Mesenchymal stem cell (in vitro differentiated cells and primary cell): ENCODE data around the gene WWOX.

Experiments used
- DNase-seq: peaks from one replicate; pipeline ENCODE4 v3.0.0-alpha.2; 2013
- H2AFZ ChIP-seq: one replicate; pipeline ENCODE4 v1.6.1; 2013; ENCODE audit warnings: low read depth, mild to moderate bottlenecking, control low read depth, inconsistent platforms, low read length, moderate library complexity
- H2AK5ac ChIP-seq: 2 replicates; pipeline ENCODE4 v1.6.1; 2013; ENCODE audit warnings: low read length, moderate library complexity, mild to moderate bottlenecking, inconsistent platforms; ENCODE audit not compliant: severe bottlenecking
- H2BK120ac ChIP-seq: one replicate; pipeline ENCODE4 v1.6.1; 2013; ENCODE audit warnings: low read depth, mild to moderate bottlenecking, inconsistent platforms, low read length, moderate library complexity
- H2BK12ac ChIP-seq, 2 experiments: one replicate each; pipeline ENCODE4 v1.6.1; 2013; ENCODE audit warnings: inconsistent platforms in 2 of 2, low read length in 2 of 2, mild to moderate bottlenecking in 2 of 2, moderate library complexity in 2 of 2, control low read depth in 1 of 2
- H2BK15ac ChIP-seq: one replicate; pipeline ENCODE4 v1.6.1; 2013; ENCODE audit warnings: mild to moderate bottlenecking, low read depth, inconsistent platforms; ENCODE audit not compliant: poor library complexity, severe bottlenecking
- H2BK5ac ChIP-seq: 2 replicates; pipeline ENCODE4 v1.6.1; 2013; ENCODE audit warnings: low read depth, mild to moderate bottlenecking, low read length, control low read depth, inconsistent platforms; ENCODE audit not compliant: poor library complexity, severe bottlenecking
- H3K14ac ChIP-seq, 2 experiments: one replicate each; pipeline ENCODE4 v1.6.1; 2013; ENCODE audit warnings: inconsistent platforms in 2 of 2, low read length in 2 of 2, control low read depth in 1 of 2, mild to moderate bottlenecking in 1 of 2, moderate library complexity in 1 of 2
- H3K18ac ChIP-seq, 2 experiments: one replicate each; pipeline ENCODE4 v1.6.1; 2013; ENCODE audit warnings: inconsistent platforms in 2 of 2, low read length in 2 of 2, control low read depth in 1 of 2, low read depth in 1 of 2, mild to moderate bottlenecking in 1 of 2
- H3K23ac ChIP-seq, 2 experiments: one replicate each; pipeline ENCODE4 v1.6.1; 2013; ENCODE audit warnings: inconsistent platforms in 2 of 2, low read length in 2 of 2, mild to moderate bottlenecking in 2 of 2, moderate library complexity in 2 of 2, control low read depth in 1 of 2
- H3K27ac ChIP-seq: 2 replicates; pipeline ENCODE4 v1.5.1; 2013; ENCODE audit warnings: mild to moderate bottlenecking, moderate library complexity, low read length, control low read depth, inconsistent platforms; ENCODE audit not compliant: poor library complexity, severe bottlenecking
- H3K27me3 ChIP-seq, 2 experiments: 2 replicates each; pipeline versions ENCODE4 v1.6.1 to v1.7.0; 2013; ENCODE audit warnings: low read length in 2 of 2, mild to moderate bottlenecking in 2 of 2, moderate library complexity in 2 of 2, control low read depth in 1 of 2, inconsistent platforms in 1 of 2; ENCODE audit not compliant: control insufficient read depth in 1 of 2, insufficient read depth in 1 of 2
- H3K36me3 ChIP-seq, 2 experiments: 2 replicates each; pipeline versions ENCODE4 v1.6.1 to v1.7.0; 2013; ENCODE audit warnings: low read length in 2 of 2, control low read depth in 1 of 2, inconsistent platforms in 1 of 2, low read depth in 1 of 2, mild to moderate bottlenecking in 1 of 2; ENCODE audit not compliant: insufficient read depth in 2 of 2, control insufficient read depth in 1 of 2
- H3K4ac ChIP-seq, 2 experiments: one replicate each; pipeline ENCODE4 v1.6.1; 2013; ENCODE audit warnings: inconsistent platforms in 2 of 2, low read length in 2 of 2, mild to moderate bottlenecking in 2 of 2, moderate library complexity in 2 of 2, control low read depth in 1 of 2, low read depth in 1 of 2
- H3K4me1 ChIP-seq: 2 replicates; pipeline ENCODE4 v1.6.1; 2013; ENCODE audit warnings: low read depth, low read length, control low read depth; ENCODE audit not compliant: control insufficient read depth, insufficient read depth
- H3K4me2 ChIP-seq: 2 replicates; pipeline ENCODE4 v1.6.1; 2013; ENCODE audit warnings: low read length, mild to moderate bottlenecking, inconsistent platforms; ENCODE audit not compliant: poor library complexity, severe bottlenecking
- H3K4me3 ChIP-seq, 2 experiments: 2 replicates each; pipeline versions ENCODE4 v1.5.1 to v1.7.0; 2013; ENCODE audit warnings: low read length in 2 of 2, mild to moderate bottlenecking in 2 of 2, control low read depth in 1 of 2, low read depth in 1 of 2; ENCODE audit not compliant: insufficient read depth in 1 of 2
- H3K79me1 ChIP-seq: replicated peaks from 2 replicates; pipeline ENCODE4 v1.6.1; 2013; ENCODE audit warnings: mild to moderate bottlenecking, control low read depth, low read length, inconsistent platforms; ENCODE audit not compliant: poor library complexity, severe bottlenecking
- H3K9ac ChIP-seq: 2 replicates; pipeline ENCODE4 v1.7.0; 2013; ENCODE audit warnings: mild to moderate bottlenecking, low read length, moderate library complexity
- H3K9me3 ChIP-seq: 2 replicates; pipeline ENCODE4 v1.7.0; 2013; ENCODE audit warnings: mild to moderate bottlenecking, low read length; ENCODE audit not compliant: control insufficient read depth
- H4K8ac ChIP-seq: one replicate; pipeline ENCODE4 v1.6.1; 2013; ENCODE audit warnings: inconsistent platforms, mild to moderate bottlenecking, low read length, moderate library complexity
- H4K91ac ChIP-seq: one replicate; pipeline ENCODE4 v1.6.1; 2013; ENCODE audit warnings: mild to moderate bottlenecking, low read length, inconsistent platforms
- WGBS: methylation state at CpG from one replicate; pipeline ENCODE4 v1.1.7; 2013; ENCODE audit warnings: mixed read lengths; 5-methylcytosine and 5-hydroxymethylcytosine counted together

Gene WWOX

DNA sequence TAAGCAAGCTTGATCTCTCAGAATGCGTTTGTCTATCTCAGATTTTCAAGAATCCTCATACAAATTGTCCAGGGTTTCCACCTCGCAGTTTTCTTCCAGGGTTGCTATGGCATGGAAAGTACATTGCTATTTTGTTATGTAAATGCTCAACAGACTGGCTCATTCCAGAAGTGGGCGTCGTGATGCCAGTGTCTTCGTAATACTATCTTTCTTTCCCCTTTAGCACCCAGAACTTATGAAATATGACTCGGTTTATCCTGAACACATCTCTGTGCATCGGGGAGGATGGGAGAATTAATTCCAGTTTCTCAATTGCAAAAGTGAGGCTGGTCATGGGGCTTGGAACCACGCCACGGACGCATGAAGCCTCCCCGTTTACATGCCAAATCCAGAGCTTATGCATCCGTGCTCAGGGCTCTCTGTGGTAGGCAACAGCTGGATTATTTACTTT lies 405.0 kb downstream of the WWOX start:
- Histone ChIP-seq H4K8ac (no peak overlapping the region), H3K23ac (no peak overlapping the region), H2BK120ac (no peak overlapping the region), H3K4ac (peak overlapping the region in 1 of 2 experiments; percentile 47), H3K14ac (no peak overlapping the region), H3K27ac (no peak overlapping the region), H3K27me3 (no peaks in the 10 kb centered on the region), H3K4me1 (peaks cover 8% of the 10 kb centered on the region), H3K18ac (no peak overlapping the region), H4K91ac (no peak overlapping the region), H3K79me1 (peaks cover 1% of the 10 kb centered on the region), H3K4me3 (peak overlapping the region in 1 of 2 experiments; percentile 77), H2BK12ac (no peak overlapping the region), H2BK15ac (no peak overlapping the region), H3K36me3 (no peaks in the 10 kb centered on the region), H2AK5ac (no peak overlapping the region), H3K9ac (peak overlapping the region; percentile 88), H2AFZ (no peak overlapping the region), H3K4me2 (no peak overlapping the region), H2BK5ac (no peak overlapping the region), H3K9me3 (no peaks in the 10 kb centered on the region)
- WGBS = 73% methylated on average over 9 of the region's 12 CpGs
- DNase-seq = no peak

DNA sequence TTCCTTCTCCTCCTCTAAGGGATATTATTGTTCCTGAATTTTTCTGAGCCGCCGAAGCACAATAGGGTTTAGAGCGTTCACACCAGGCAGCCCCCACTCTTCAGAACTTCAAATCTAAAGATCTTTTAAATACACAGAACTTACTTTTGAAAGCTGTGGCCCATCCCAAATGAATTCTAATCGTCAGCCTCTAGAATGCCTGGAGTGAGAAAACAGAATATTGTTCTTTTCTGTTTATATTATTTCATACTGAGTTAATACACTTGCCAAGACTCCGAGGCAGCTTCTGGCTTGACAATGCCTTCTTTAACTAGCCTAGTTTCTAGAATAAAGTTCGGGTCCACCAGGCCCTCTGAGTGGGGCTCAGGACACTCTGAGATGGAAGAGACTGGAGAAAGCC lies 405.6 kb downstream of the WWOX start:
- H3K23ac ChIP-seq = no peak overlapping the region
- H3K4me3 ChIP-seq = peak overlapping the region in 1 of 2 experiments; percentile 77
- H3K4me1 ChIP-seq = peaks cover 8% of the 10 kb centered on the region
- H2AK5ac ChIP-seq = no peak overlapping the region
- no peak overlapping the region for H3K14ac ChIP-seq
- peaks cover 1% of the 10 kb centered on the region for H3K79me1 ChIP-seq
- no peak overlapping the region for H3K27ac ChIP-seq
- H3K27me3 ChIP-seq = no peaks in the 10 kb centered on the region
- DNase-seq = no peak
- H4K8ac ChIP-seq = no peak overlapping the region
- H3K4ac ChIP-seq = no peak overlapping the region
- H4K91ac ChIP-seq = no peak overlapping the region
- no peak overlapping the region for H2BK120ac ChIP-seq
- no peak overlapping the region for H3K4me2 ChIP-seq
- H2BK12ac ChIP-seq = no peak overlapping the region
- WGBS = 97% methylated on average over 5 of the region's 6 CpGs
- H3K9me3 ChIP-seq = no peaks in the 10 kb centered on the region
- no peak overlapping the region for H2AFZ ChIP-seq
- no peak overlapping the region for H3K18ac ChIP-seq
- H3K9ac ChIP-seq = peak overlapping the region; percentile 88
- H3K36me3 ChIP-seq = no peaks in the 10 kb centered on the region
- H2BK5ac ChIP-seq = no peak overlapping the region
- no peak overlapping the region for H2BK15ac ChIP-seq

DNA sequence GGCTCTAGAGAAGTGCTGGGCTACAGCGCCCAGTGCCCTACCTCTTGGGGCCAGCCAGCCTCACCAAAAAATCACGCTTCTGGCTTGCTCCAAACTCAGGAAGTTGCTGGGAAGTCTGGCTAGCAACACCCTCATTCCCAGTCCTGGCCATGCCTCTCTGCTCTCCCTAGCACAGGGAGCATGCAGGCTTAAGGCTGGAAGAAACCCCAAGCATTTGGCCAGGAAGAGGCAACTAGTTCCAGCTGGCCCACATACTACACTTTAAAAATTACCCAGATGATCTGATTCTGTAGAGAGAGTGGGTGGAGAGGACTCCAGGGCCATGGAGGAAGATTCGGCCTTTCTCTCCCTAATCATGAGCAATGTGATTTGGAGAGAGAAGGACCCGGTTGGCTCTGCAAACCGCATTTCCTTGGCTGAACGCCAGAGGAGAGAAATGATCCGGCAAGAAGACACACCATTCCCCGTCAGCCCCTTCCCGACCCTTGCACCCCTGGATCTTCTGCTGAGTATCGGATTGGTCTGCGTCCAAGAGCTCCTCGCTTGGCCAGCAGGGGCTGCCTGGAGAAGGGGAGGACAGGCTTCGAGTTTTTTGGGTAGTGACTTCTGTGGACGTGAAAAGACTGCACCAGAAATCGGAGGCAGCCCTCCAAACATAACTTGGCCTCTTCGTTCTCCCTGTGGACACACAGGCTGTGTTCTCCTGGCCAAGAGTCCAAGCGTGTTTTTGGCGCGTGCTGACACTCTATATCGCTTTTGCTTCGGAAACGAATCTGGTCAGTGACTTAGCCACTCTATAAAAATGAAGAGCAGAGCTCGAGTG lies 406.3 kb downstream of the WWOX start:
- Histone ChIP-seq H3K27ac (no peak overlapping the region), H3K23ac (no peak overlapping the region), H2AK5ac (no peak overlapping the region), H4K91ac (peak overlapping the region; percentile 57), H3K9ac (peak overlapping the region; percentile 88), H3K4ac (peak overlapping the region in 1 of 2 experiments; percentile 49), H2BK5ac (no peak overlapping the region), H3K4me2 (no peak overlapping the region), H4K8ac (no peak overlapping the region), H2BK15ac (no peak overlapping the region), H3K36me3 (no peaks in the 10 kb centered on the region), H3K18ac (peak overlapping the region in 1 of 2 experiments; percentile 41), H3K27me3 (no peaks in the 10 kb centered on the region), H3K4me1 (peaks cover 7% of the 10 kb centered on the region), H3K79me1 (peaks cover 1% of the 10 kb centered on the region), H3K4me3 (peak overlapping the region in 1 of 2 experiments; percentile 77), H2BK120ac (no peak overlapping the region), H2BK12ac (peak overlapping the region in 1 of 2 experiments; percentile 47), H2AFZ (no peak overlapping the region), H3K9me3 (no peaks in the 10 kb centered on the region), H3K14ac (peak overlapping the region in 1 of 2 experiments; percentile 66)
- DNase-seq = no peak
- 90% methylated on average over 23 of the region's 23 CpGs for WGBS

DNA sequence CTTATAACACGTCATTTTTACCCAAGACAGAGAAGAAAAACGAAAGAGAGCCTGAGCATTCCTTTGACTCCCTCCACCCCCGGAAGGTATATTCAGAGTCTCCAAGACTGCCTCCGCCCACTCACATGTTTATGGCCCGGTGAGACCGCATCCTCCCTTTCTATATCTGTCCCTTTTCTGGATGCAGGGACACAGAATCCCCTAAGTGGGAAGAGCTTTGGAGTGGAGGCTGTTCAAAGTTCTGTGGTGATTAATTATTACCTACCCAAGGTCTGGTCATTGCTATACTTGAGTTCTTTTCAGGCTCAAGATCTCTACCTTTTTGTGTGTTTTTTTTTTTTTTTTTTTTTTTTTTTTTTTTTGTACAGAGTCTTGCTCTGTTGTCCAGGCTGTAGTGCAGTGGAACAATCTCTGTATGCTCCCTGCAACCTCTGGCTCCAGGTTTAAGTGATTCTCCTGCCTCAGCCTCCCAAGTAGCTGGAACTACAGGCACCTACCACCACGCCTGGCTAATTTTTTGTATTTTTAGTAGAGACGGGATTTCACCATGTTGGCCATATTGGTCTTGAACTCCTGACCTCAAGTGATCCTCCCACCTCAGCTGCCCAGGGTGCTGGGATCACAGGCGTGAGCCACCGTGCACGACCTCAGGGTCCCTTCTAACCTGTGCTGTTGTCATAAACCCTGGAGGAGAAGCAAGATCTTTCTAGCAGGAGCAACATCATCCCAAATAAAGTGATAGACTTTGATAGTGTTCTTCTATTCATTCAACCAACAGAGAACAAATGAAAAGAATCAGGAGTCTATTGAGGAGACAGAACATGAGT lies 407.1 kb downstream of the WWOX start:
- Histone ChIP-seq H2BK5ac (no peak overlapping the region), H3K4ac (no peak overlapping the region), H3K9me3 (no peaks in the 10 kb centered on the region), H2AK5ac (no peak overlapping the region), H3K36me3 (no peaks in the 10 kb centered on the region), H4K91ac (no peak overlapping the region), H3K4me3 (peak overlapping the region in 1 of 2 experiments; percentile 77), H3K27ac (no peak overlapping the region), H2AFZ (no peak overlapping the region), H3K14ac (no peak overlapping the region), H3K27me3 (no peaks in the 10 kb centered on the region), H2BK12ac (no peak overlapping the region), H4K8ac (no peak overlapping the region), H2BK120ac (no peak overlapping the region), H3K9ac (peak overlapping the region; percentile 88), H3K18ac (no peak overlapping the region), H3K23ac (no peak overlapping the region), H3K79me1 (peaks cover 1% of the 10 kb centered on the region), H3K4me1 (peaks cover 5% of the 10 kb centered on the region), H3K4me2 (no peak overlapping the region), H2BK15ac (no peak overlapping the region)
- DNase-seq = no peak
- WGBS = 89% methylated on average over 7 of the region's 11 CpGs
